Right lobe of liver (tissue), 4 donors: ENCODE measurements around the gene PRDM16.

Source experiments
- POLR2A ChIP-seq: fragments of 450-650 bp; IDR thresholded peaks from one replicate; pipeline ENCODE4 v1.6.1; 2017; ENCODE audit warnings: antibody characterized with exemption, mild to moderate bottlenecking
- TF ChIP-seq, protein P1 (sequence below), 4 donors: fragments of 200-600 bp in 3 of 4; fragments of 450-650 bp in 1 of 4; IDR thresholded peaks; one replicate each; pipeline versions ENCODE4 v1.5.1 to v1.8.0; 2016 to 2022; ENCODE audit warnings: antibody characterized with exemption in 4 of 4, mild to moderate bottlenecking in 2 of 4
- donor health status: DM: no; HTN: no; CAD: no.
- donor health status: DM: no; HTN: no; CAD: no.
- donor health status: DM: no; HTN: yes; CAD: no.

DNA sequence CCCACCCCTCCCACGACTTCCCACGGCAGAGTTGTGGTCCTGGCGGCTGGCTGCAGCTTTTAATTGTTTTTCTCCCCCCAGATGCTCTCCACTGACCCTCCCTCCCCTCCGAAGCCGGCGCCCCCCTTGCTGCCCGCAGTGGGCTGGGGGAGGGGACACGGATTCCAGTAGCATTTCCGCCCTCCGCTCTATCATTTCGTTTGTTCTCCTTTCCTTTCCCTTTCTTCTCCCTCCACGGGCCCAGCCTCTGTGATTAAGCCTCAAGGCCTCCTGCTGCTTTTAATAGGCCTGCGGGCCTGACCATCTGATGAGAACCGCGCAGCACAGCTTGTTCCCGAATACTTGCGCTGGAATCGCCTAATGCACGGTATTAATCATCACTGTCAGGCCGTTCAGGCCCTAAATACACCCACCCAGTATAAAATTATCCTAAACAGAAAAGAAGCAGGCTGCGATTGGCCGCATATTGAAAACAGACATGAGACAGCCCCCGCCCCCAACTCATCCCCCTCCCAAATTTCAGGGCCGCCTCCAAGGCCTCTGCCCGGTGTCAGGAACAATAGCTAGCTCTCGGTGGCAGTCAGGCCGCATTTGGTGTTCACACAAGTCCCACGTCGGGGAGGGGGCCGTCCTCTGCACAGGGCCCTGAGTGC lies 283.4 kb downstream of the PRDM16 start:
- TF ChIP-seq, protein P1, sequence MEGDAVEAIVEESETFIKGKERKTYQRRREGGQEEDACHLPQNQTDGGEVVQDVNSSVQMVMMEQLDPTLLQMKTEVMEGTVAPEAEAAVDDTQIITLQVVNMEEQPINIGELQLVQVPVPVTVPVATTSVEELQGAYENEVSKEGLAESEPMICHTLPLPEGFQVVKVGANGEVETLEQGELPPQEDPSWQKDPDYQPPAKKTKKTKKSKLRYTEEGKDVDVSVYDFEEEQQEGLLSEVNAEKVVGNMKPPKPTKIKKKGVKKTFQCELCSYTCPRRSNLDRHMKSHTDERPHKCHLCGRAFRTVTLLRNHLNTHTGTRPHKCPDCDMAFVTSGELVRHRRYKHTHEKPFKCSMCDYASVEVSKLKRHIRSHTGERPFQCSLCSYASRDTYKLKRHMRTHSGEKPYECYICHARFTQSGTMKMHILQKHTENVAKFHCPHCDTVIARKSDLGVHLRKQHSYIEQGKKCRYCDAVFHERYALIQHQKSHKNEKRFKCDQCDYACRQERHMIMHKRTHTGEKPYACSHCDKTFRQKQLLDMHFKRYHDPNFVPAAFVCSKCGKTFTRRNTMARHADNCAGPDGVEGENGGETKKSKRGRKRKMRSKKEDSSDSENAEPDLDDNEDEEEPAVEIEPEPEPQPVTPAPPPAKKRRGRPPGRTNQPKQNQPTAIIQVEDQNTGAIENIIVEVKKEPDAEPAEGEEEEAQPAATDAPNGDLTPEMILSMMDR (IDR thresholded peaks at IDR 0.05): no peak
- TF ChIP-seq POLR2A: no peak
